Activated CD8-positive, alpha-beta T cell treated with anti-CD3 and anti-CD28 coated beads for 36 hours (primary cell): ENCODE results near the gene ZNF506. TPM values are rescaled to one million over a fixed set of nuclear protein-coding genes. Genes with fewer than 3 reads are reported as not detected.
"Not testable (repeated sequence)": the region's sequence is repeated elsewhere in the genome, so short reads cannot be mapped to it uniquely, and the experiment has no call there.

Source experiments
- ATAC-seq: fragments of 200-7000 bp; cut with Tn5 transposase; one replicate; pipeline ENCODE4 v1.10.0; 2021; ENCODE audit warnings: mild to moderate bottlenecking, moderate library complexity
- CTCF ChIA-PET: fragments of 350-600 bp; sonication (Branson Sonifier 250); formaldehyde crosslinking; loops from one replicate; lab custom pipeline; 2021; ENCODE audit warnings: antibody characterized with exemption; lab: Charles Lee
- POLR2A ChIA-PET: fragments of 350-600 bp; sonication (Branson Sonifier 250); formaldehyde crosslinking; loops from one replicate; lab custom pipeline; 2021; ENCODE audit warnings: antibody characterized with exemption; lab: Charles Lee
- DNase-seq: peaks from one replicate; pipeline ENCODE4 v3.0.0-alpha.2; 2020
- H3K27ac Mint-ChIP-seq: one replicate; pipeline ENCODE4 v1.8.0; 2021; ENCODE audit warnings: mild to moderate bottlenecking, mixed read lengths
- H3K27me3 Mint-ChIP-seq: one replicate; pipeline ENCODE4 v1.8.0; 2021; ENCODE audit warnings: mixed read lengths
- H3K36me3 Mint-ChIP-seq: one replicate; pipeline ENCODE4 v1.8.0; 2021; ENCODE audit warnings: low read depth, mixed read lengths
- H3K4me1 Mint-ChIP-seq: one replicate; pipeline ENCODE4 v1.8.0; 2021; ENCODE audit warnings: low read depth, mixed read lengths
- H3K4me3 Mint-ChIP-seq: one replicate; pipeline ENCODE4 v1.8.0; 2021; ENCODE audit warnings: mild to moderate bottlenecking, moderate library complexity, mixed read lengths
- H3K9me3 Mint-ChIP-seq: one replicate; pipeline ENCODE4 v1.8.0; 2021; ENCODE audit warnings: mixed read lengths
- CTCF ChIP-seq: fragments of 200-600 bp; IDR thresholded peaks from one replicate; pipeline ENCODE4 v1.8.0; 2022; ENCODE audit warnings: antibody characterized with exemption, mild to moderate bottlenecking
- intact Hi-C: fragments of 100-400 bp; cut with micrococcal nuclease; formaldehyde crosslinking; loops from one replicate; pipeline ENCODE4 v1.10.0; 2022
- total RNA-seq, 2 experiments: library from RNA; stranded (reverse); gene quantifications; one replicate each; pipeline ENCODE4 v1.2.3, GENCODE V29; 2021

ZNF506 gene
- 10 to 100 TPM; 45.5 to 48.7 TPM for total RNA-seq

- ATAC-seq: peak; percentile 83
- TF ChIP-seq CTCF: no peak
- peak; percentile 99 for DNase-seq
- intact Hi-C loops: no loop called here
- ChIA-PET POLR2A (interaction anchor here (0.8 to 3.0 kb wide), 18 partner anchors 9 to 159 kb away, joined by 3 to 30 read pairs (median 8); partner anchors contain the start of genes ZNF101, ZNF14, ZNF253 and ZNF93), CTCF (interaction anchor here (0.7 to 1.3 kb wide), 4 partner anchors 44 to 290 kb away, joined by 3 to 5 read pairs (median 4); partner anchors contain the start of genes ZNF253 and ZNF93)
- Mint-ChIP-seq H3K4me1 (peaks cover 47% of the 10 kb centered on the region), H3K4me3 (peak within 1 kb of the TSS; percentile 98), H3K9me3 (peaks cover 29% of the 10 kb centered on the region), H3K27ac (peak within 1 kb of the TSS; percentile 99), H3K27me3 (no peaks in the 10 kb centered on the region), H3K36me3 (peaks cover 49% of the 10 kb centered on the region)
Observed at GRCh38 chr19:19821366-19821951, at the start of gene ZNF506. Gene ZNF506, minus strand, starts transcription at chr19:19821750. Its CDS starts 147 bp downstream, at chr19:19821603.

GRCh38 chr19:19870086-19870485, 48.5 kb upstream of the ZNF506 start:
- ATAC-seq, H3K4me3 Mint-ChIP-seq, intact Hi-C loops, H3K27me3 Mint-ChIP-seq, H3K9me3 Mint-ChIP-seq, H3K27ac Mint-ChIP-seq, DNase-seq: not testable (repeated sequence)
- H3K4me1 Mint-ChIP-seq: peaks cover 49% of the 10 kb centered on the region
- ChIA-PET CTCF (interaction anchor here (1.3 kb wide), 1 partner anchor 31 kb away, joined by 3 read pairs; no protein-coding TSS in a partner anchor), POLR2A (interaction anchor here (0.7 kb wide), 1 partner anchor 49 kb away, joined by 3 read pairs; the partner anchor contains the start of gene ZNF506)
- H3K36me3 Mint-ChIP-seq: peaks cover 41% of the 10 kb centered on the region

- H3K36me3 Mint-ChIP-seq: peaks cover 23% of the 10 kb centered on the region
- POLR2A ChIA-PET: interaction anchor here (0.7 to 4.2 kb wide), 9 partner anchors 10 to 277 kb away, joined by 3 to 45 read pairs (median 5); partner anchors contain the start of genes ZNF506 and ZNF93
- H3K9me3 Mint-ChIP-seq: no peaks in the 10 kb centered on the region
Observed at GRCh38 chr19:19866611-19867248, 45.2 kb upstream of the ZNF506 start.

GRCh38 chr19:19865750-19866610, 44.4 kb upstream of the ZNF506 start, which contains the start of gene ZNF253:
Gene ZNF253, plus strand, starts transcription at chr19:19865882. Its CDS starts 115 bp downstream, at chr19:19865997.
- intact Hi-C loops: no loop called here
- Mint-ChIP-seq H3K9me3 (no peaks in the 10 kb centered on the region), H3K36me3 (peaks cover 18% of the 10 kb centered on the region), H3K27ac (peak within 1 kb of the TSS; percentile 98), H3K4me1 (peaks cover 24% of the 10 kb centered on the region), H3K4me3 (peak within 1 kb of the TSS; percentile 98), H3K27me3 (no peaks in the 10 kb centered on the region)
- ChIA-PET POLR2A (interaction anchor here (0.7 to 4.2 kb wide), 22 partner anchors 9 to 301 kb away, joined by 3 to 45 read pairs (median 4); partner anchors contain the start of genes ATP13A1, ZNF486, ZNF506 and ZNF93), CTCF (interaction anchor here (1.0 to 2.0 kb wide), 5 partner anchors 35 to 187 kb away, joined by 3 to 5 read pairs (median 5); partner anchors contain the start of genes ZNF506 and ZNF93)
- ATAC-seq (peak; percentile 93), DNase-seq (peak; percentile 99)
- TF ChIP-seq CTCF: no peak

More at GRCh38 chr19:19866611-19867248, 45.2 kb upstream of the ZNF506 start:
- intact Hi-C loops: no loop called here
- CTCF ChIA-PET: interaction anchor here (1.0 to 2.0 kb wide), 4 partner anchors 46 to 335 kb away, joined by 3 to 5 read pairs (median 4); partner anchors contain the start of gene ZNF506
- DNase-seq: peak; percentile 78
- H3K4me1 Mint-ChIP-seq: peaks cover 30% of the 10 kb centered on the region
- TF ChIP-seq CTCF: no peak
- peak overlapping the region; percentile 98 for H3K27ac Mint-ChIP-seq
- H3K4me3 Mint-ChIP-seq: peak overlapping the region; percentile 98
- H3K27me3 Mint-ChIP-seq: no peaks in the 10 kb centered on the region
- peak; percentile 20 for ATAC-seq
